Tibial nerve (tissue), 4 donors: Measurements from ENCODE around the gene CERS6. TPM values are rescaled to one million over a fixed set of nuclear protein-coding genes. Genes with fewer than 3 reads are reported as not detected.

Source experiments
- DNase-seq, 2 donors: peaks; one replicate each; pipeline ENCODE4 v3.0.0-alpha.2; 2019; ENCODE audit warnings: low spot score in 2 of 2
- H3K27ac ChIP-seq, 4 donors: fragments of 200-600 bp; sonication (generic) in 3 of 4; one replicate each; pipeline ENCODE4 v1.5.1; 2017 to 2019; ENCODE audit warnings: mild to moderate bottlenecking in 1 of 4
- H3K27me3 ChIP-seq, 2 donors: fragments of 200-600 bp; sonication (generic) in 1 of 2; one replicate each; pipeline versions ENCODE4 v1.5.1 to v1.6.0; 2017 to 2019
- H3K36me3 ChIP-seq, 3 donors: fragments of 200-600 bp; sonication (generic); one replicate each; pipeline ENCODE4 v1.5.1; 2018 to 2019
- H3K4me1 ChIP-seq, 4 donors: fragments of 200-600 bp; sonication (generic) in 3 of 4; one replicate each; pipeline ENCODE4 v1.5.1; 2017 to 2019
- H3K4me3 ChIP-seq, 4 donors: fragments of 200-600 bp; sonication (generic) in 3 of 4; one replicate each; pipeline ENCODE4 v1.5.1; 2017 to 2019; ENCODE audit warnings: mild to moderate bottlenecking in 1 of 4, moderate library complexity in 1 of 4
- H3K9me3 ChIP-seq, 4 donors: fragments of 200-600 bp; sonication (generic) in 3 of 4; one replicate each; pipeline ENCODE4 v1.5.1; 2017 to 2019
- CTCF ChIP-seq, 5 experiments: fragments of 200-600 bp in 3 of 5; fragments of 450-650 bp in 2 of 5; sonication (generic) in 3 of 5; IDR thresholded peaks; one replicate each; pipeline ENCODE4 v1.5.1; 2016 to 2019; ENCODE audit warnings: antibody characterized with exemption in 5 of 5, mild to moderate bottlenecking in 3 of 5, moderate library complexity in 2 of 5
- EP300 ChIP-seq, 2 donors: sonication (generic); formaldehyde crosslinking; IDR thresholded peaks; one replicate each; pipeline ENCODE4 v1.6.1; 2017; ENCODE audit warnings: antibody characterized with exemption in 2 of 2, mild to moderate bottlenecking in 1 of 2
- POLR2A ChIP-seq, 2 donors: fragments of 450-650 bp; IDR thresholded peaks; one replicate each; pipeline ENCODE4 v1.6.1; 2017; ENCODE audit warnings: antibody characterized with exemption in 2 of 2, mild to moderate bottlenecking in 2 of 2, moderate library complexity in 2 of 2
- WGBS, 2 donors: methylation state at CpG; one replicate each; pipeline ENCODE4 v1.1.5; 2018; 5-methylcytosine and 5-hydroxymethylcytosine counted together
- total RNA-seq, 4 donors: library from RNA; depleted of rRNA; stranded (reverse); fragments of >200 nt; gene quantifications; one replicate each; pipeline ENCODE4 v1.1.0, GENCODE V29; 2016

Gene CERS6
- total RNA-seq, 4 donors from 2014 or later: 37.7 to 38.7 (median 37.8) TPM

GRCh38 chr2:168562971-168563370 is 106.9 kb downstream of the CERS6 start:
- TF ChIP-seq POLR2A (IDR thresholded peaks at IDR 0.05): no peak
- no peak for TF ChIP-seq EP300 (IDR thresholded peaks at IDR 0.05)
- no peak for TF ChIP-seq CTCF (IDR thresholded peaks at IDR 0.05)
- Histone ChIP-seq H3K9me3 (no peaks in the 10 kb centered on the region), H3K36me3 (peaks cover 0 to 5% (median 0%) of the 10 kb centered on the region in 3 donors), H3K4me1 (peaks cover 0 to 17% (median 0%) of the 10 kb centered on the region in 4 donors), H3K27ac (no peak overlapping the region), H3K27me3 (no peaks in the 10 kb centered on the region), H3K4me3 (no peak overlapping the region)
- no peak for DNase-seq
- WGBS, 2 donors: 100% methylated on average over 1 of the region's 1 CpG

- Histone ChIP-seq H3K27ac (no peak overlapping the region), H3K36me3 (peaks cover 0 to 5% (median 0%) of the 10 kb centered on the region in 3 donors), H3K27me3 (no peaks in the 10 kb centered on the region), H3K4me1 (peaks cover 0 to 16% (median 0%) of the 10 kb centered on the region in 4 donors), H3K9me3 (no peaks in the 10 kb centered on the region), H3K4me3 (no peak overlapping the region)
- no peak for DNase-seq
- no peak for TF ChIP-seq CTCF (IDR thresholded peaks at IDR 0.05)
- no peak for TF ChIP-seq POLR2A (IDR thresholded peaks at IDR 0.05)
- TF ChIP-seq EP300 (IDR thresholded peaks at IDR 0.05): no peak
Observed at GRCh38 chr2:168564641-168565040, 108.6 kb downstream of the CERS6 start.

- 91 to 95% methylated on average over 6 of the region's 6 CpGs for WGBS, 2 donors
- H3K36me3 ChIP-seq: peaks cover 0 to 5% (median 0%) of the 10 kb centered on the region in 3 donors
- no peaks in the 10 kb centered on the region for H3K9me3 ChIP-seq
- H3K27me3 ChIP-seq: no peaks in the 10 kb centered on the region
- TF ChIP-seq POLR2A (IDR thresholded peaks at IDR 0.05) (no peak), EP300 (IDR thresholded peaks at IDR 0.05) (no peak), CTCF (IDR thresholded peaks at IDR 0.05) (no peak)
- no peak overlapping the region for H3K27ac ChIP-seq
- H3K4me3 ChIP-seq: no peak overlapping the region
- DNase-seq: no peak
- peaks cover 0 to 20% (median 0%) of the 10 kb centered on the region in 4 donors for H3K4me1 ChIP-seq
Observed at GRCh38 chr2:168565112-168565511, 109.0 kb downstream of the CERS6 start.

- Histone ChIP-seq H3K36me3 (peaks cover 0 to 5% (median 0%) of the 10 kb centered on the region in 3 donors), H3K27me3 (no peaks in the 10 kb centered on the region), H3K4me1 (peaks cover 0 to 24% (median 0%) of the 10 kb centered on the region in 4 donors), H3K9me3 (no peaks in the 10 kb centered on the region), H3K27ac (no peak overlapping the region), H3K4me3 (no peak overlapping the region)
- no peak for TF ChIP-seq CTCF (IDR thresholded peaks at IDR 0.05)
- TF ChIP-seq EP300 (IDR thresholded peaks at IDR 0.05): no peak
- no peak for TF ChIP-seq POLR2A (IDR thresholded peaks at IDR 0.05)
- 86 to 93% methylated on average over 2 of the region's 2 CpGs for WGBS, 2 donors
- DNase-seq: no peak
Observed at GRCh38 chr2:168565512-168565911, 109.4 kb downstream of the CERS6 start.

GRCh38 chr2:168566974-168567665 is 111.0 kb downstream of the CERS6 start:
- Histone ChIP-seq H3K36me3 (peaks cover 0 to 5% (median 0%) of the 10 kb centered on the region in 3 donors), H3K9me3 (no peaks in the 10 kb centered on the region), H3K4me3 (no peak overlapping the region), H3K4me1 (peaks cover 0 to 29% (median 0%) of the 10 kb centered on the region in 4 donors), H3K27ac (no peak overlapping the region), H3K27me3 (no peaks in the 10 kb centered on the region)
- no peak for DNase-seq
- TF ChIP-seq POLR2A (IDR thresholded peaks at IDR 0.05) (no peak), CTCF (IDR thresholded peaks at IDR 0.05) (no peak), EP300 (IDR thresholded peaks at IDR 0.05) (no peak)
